Measurements from ENCODE around the gene FTH1. TPM values are rescaled to one million over a fixed set of nuclear protein-coding genes. Genes with fewer than 3 reads are reported as not detected.
A peak's percentile ranks its signal among the peaks of the same experiment; 100 is the strongest.

FTH1 gene
- total and polyA plus RNA-seq, 2 of the 13 experiments (the other 11 are each of a cell fraction or from before 2014, with no cell fraction given): 607 to 760 TPM

DNA sequence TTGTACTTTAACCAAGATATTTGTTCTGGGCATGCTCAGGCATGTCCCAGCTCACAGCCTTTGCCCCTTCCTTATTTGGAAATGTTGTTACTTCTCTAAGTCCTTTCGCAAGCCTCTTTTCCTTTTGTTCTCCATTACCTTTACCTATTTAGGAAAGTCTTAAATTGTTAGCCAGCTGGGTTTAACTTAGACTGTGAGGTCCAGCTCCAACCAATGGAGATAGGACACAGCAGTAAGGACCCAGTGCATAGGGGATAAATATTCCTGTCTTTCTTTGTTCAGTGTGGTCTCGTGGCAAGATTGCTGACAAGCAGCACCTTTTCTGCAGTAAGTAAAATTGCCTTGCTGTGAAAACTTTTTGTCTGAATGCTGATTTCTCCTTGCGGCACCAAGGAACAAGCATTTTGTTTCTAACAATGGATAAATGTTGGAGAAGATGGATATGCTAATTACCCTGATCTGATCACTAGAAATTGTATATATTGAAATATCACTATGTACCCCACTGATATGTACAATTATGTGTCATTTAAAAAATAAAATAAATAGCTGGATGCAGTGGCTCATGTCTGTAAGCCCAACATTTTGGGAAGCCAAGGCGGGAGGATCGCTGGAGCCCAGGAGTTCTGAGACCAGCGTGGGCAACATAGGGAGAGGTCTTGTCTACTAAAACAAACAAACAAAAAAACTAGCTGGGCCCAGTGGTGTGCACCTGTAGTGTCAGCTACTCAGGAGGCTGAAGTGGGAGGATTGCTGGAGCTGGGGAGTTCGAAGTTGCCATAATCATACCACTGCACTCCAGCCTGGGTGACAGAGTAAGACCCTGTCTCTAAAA lies 31.9 kb upstream of the FTH1 start:
- in situ Hi-C loops (cut with HindIII; ENCODE audit: extremely low pct_ligation_motif_present, low pct_unique_long_range_greater_than_20kb): no loop called here
- intact Hi-C loops (cut with micrococcal nuclease; ENCODE audit: unreplicated experiment): no loop called here
- H3K27ac ChIP-seq (ENCODE audit: extremely low read length, insufficient read depth, low read length): peak overlapping the region; percentile 92
- peaks cover 94% of the 10 kb centered on the region for H3K4me1 ChIP-seq (ENCODE audit: insufficient read depth, low read length)
- 0 out of 2 replicates have a peak overlapping the region, but pooled peaks have one; percentile 7 for H3K4me2 ChIP-seq (ENCODE audit: low read depth, low read length)
- 87% methylated on average over 7 of the region's 7 CpGs for WGBS (ENCODE audit: low lambda C conversion rate)
- H3K9me3 ChIP-seq (ENCODE audit: low read length): peaks cover 9% of the 10 kb centered on the region
- no peaks in the 10 kb centered on the region for H3K36me3 ChIP-seq (replicated peaks in 1 of 2; ENCODE audit: control insufficient read depth in 1 of 2, insufficient read depth in 2 of 2, low read length in 2 of 2)
- ChIA-PET CTCF (ENCODE audit: low intra/inter-chr PET ratio, low total read pairs) (no interaction called here), POLR2A (interaction anchor here (1.0 to 18.6 kb wide), 7 partner anchors 12 to 49 kb away, joined by 3 to 518 read pairs (median 24); partner anchors contain the start of genes BEST1 and FTH1)
- BruUV-seq (replicated peaks): TSS peak; percentile 65
- no peaks in the 10 kb centered on the region for H3K79me2 ChIP-seq (ENCODE audit: insufficient read depth, low read length)
- peak overlapping the region; percentile 53; the same call in 1 of the 2 replicates for H3K9ac ChIP-seq (ENCODE audit: insufficient read depth, low read depth, low read length)
- no peak for FAIRE-seq
- no peak for ATAC-seq
- peak; percentile 64 for DNase-seq (ENCODE audit: low spot score)
- H3K27me3 ChIP-seq (ENCODE audit: control insufficient read depth in 1 of 2, insufficient read depth in 2 of 2, low read length in 2 of 2): no peaks in the 10 kb centered on the region
- no peak overlapping the region for H2AFZ ChIP-seq (ENCODE audit: low read length)
- H3K4me3 ChIP-seq (replicated peaks in 1 of 3; ENCODE audit: insufficient read depth in 1 of 3, low read depth in 2 of 3, low read length in 3 of 3): no peak overlapping the region
- H4K20me1 ChIP-seq (ENCODE audit: insufficient read depth, low read length): no peaks in the 10 kb centered on the region
- TF ChIP-seq CEBPB (IDR thresholded peaks at IDR 0.05; ENCODE audit: borderline replicate concordance, low read depth, low read length): peak; percentile 53; the same call in 1 of the 2 replicates
- TF ChIP-seq, protein P1, sequence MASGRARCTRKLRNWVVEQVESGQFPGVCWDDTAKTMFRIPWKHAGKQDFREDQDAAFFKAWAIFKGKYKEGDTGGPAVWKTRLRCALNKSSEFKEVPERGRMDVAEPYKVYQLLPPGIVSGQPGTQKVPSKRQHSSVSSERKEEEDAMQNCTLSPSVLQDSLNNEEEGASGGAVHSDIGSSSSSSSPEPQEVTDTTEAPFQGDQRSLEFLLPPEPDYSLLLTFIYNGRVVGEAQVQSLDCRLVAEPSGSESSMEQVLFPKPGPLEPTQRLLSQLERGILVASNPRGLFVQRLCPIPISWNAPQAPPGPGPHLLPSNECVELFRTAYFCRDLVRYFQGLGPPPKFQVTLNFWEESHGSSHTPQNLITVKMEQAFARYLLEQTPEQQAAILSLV (CRISPR knock-in tag; IDR thresholded peaks at IDR 0.05; ENCODE audit: borderline replicate concordance): no peak
- TF ChIP-seq HNRNPK (IDR thresholded peaks at IDR 0.05; ENCODE audit: low read depth, low read length, poor library complexity, severe bottlenecking): no peak
- TF ChIP-seq RFX3 (CRISPR knock-in tag; IDR thresholded peaks at IDR 0.05): no peak
- peak; percentile 61; the same call in 1 of the 2 replicates for TF ChIP-seq ZMYM2 (CRISPR knock-in tag; IDR thresholded peaks at IDR 0.05)
- TF ChIP-seq HOMEZ (CRISPR knock-in tag; IDR thresholded peaks at IDR 0.05; ENCODE audit: low read depth): peak; percentile 68
- TF ChIP-seq ZNF687 (CRISPR knock-in tag; IDR thresholded peaks at IDR 0.05): no peak

Data from HepG2 (cell line).